C4-2B (cell line): ENCODE measurements around the gene SSH2.

Experiments used
- CTCF ChIP-seq: fragments of 450-650 bp; conservative IDR thresholded peaks from 2 replicates; pipeline ENCODE4 v1.5.1; 2017; ENCODE audit warnings: mild to moderate bottlenecking
- ZFX ChIP-seq: fragments of 450-650 bp; IDR thresholded peaks from 2 replicates; pipeline ENCODE4 v1.6.1; 2017

GRCh38 chr17:29611351-29612093 is 318.5 kb downstream of the SSH2 start:
- TF ChIP-seq CTCF (no peak), ZFX (no peak)
